Activated gamma-delta T cell (primary cell): ENCODE data around the gene CSMD2.

ENCODE experiments used
- DNase-seq: peaks from one replicate; lab custom pipeline; 2025; lab: John Stamatoyannopoulos, UW

CSMD2 gene

DNA sequence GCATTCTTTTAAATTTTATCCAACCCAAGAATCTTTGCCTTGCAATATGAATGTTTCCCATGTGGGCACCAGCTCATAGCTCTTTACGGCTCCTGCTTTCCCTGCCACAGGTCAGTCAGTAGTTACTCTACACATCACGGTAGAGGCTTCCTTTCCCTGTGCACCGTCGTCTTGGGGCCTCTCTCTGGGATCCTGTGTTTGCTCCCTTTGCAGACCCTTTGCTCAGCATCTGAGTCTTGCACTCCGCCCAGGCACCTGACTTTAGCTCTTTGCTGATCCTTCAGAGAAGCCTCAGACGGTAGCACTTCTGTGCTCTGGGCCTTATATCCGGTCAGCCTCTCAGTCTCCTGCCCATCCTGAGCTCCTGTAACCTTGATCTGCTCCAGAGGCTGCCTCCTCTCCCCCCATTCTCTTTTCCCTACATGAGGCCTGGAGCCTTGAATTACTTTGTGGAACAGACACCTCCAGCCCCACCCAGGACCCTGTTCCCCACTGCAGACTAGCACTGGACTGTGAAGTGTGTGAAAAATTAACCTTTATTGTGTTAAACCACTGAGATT, 484.7 kb downstream of the CSMD2 start:
- DNase-seq, result no peak

DNA sequence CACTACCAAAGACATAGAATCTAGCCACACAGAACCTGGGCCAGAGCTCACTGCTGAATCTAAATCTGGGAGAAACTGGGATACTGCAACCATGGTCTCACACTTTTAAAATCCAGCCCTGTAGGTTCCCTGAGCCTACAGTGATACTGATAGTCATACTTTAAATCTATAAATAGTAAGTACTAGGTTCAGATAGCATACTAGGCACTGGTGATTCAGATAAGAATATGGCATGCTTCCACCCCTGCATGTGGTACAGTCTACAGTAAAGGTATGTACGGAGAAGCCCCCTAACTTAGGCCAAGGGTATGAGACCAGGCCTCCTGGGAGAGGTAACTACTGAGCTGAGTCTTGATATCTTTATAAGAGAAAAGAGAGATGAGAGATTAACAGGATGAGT, 494.5 kb downstream of the CSMD2 start:
- no peak for DNase-seq

DNA sequence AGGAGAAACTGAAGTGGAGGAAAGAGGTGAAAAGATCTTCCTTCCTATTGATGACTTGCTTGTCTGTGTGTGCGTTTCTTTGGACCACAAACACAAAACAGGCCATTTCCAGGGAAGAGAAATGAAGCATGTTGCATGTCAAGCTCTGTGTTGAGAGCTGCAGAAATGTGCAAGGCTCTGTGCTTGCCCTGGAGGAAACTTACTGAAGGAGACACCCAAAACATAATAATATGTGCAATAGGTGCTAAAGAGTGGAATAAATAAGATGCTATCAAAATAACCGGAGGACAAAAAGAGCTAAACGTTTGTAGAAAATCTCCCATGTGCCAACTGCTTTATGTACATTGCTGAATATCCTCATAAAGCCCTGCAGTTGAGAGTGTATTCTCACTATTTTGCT, 496.3 kb downstream of the CSMD2 start:
- no peak for DNase-seq

DNA sequence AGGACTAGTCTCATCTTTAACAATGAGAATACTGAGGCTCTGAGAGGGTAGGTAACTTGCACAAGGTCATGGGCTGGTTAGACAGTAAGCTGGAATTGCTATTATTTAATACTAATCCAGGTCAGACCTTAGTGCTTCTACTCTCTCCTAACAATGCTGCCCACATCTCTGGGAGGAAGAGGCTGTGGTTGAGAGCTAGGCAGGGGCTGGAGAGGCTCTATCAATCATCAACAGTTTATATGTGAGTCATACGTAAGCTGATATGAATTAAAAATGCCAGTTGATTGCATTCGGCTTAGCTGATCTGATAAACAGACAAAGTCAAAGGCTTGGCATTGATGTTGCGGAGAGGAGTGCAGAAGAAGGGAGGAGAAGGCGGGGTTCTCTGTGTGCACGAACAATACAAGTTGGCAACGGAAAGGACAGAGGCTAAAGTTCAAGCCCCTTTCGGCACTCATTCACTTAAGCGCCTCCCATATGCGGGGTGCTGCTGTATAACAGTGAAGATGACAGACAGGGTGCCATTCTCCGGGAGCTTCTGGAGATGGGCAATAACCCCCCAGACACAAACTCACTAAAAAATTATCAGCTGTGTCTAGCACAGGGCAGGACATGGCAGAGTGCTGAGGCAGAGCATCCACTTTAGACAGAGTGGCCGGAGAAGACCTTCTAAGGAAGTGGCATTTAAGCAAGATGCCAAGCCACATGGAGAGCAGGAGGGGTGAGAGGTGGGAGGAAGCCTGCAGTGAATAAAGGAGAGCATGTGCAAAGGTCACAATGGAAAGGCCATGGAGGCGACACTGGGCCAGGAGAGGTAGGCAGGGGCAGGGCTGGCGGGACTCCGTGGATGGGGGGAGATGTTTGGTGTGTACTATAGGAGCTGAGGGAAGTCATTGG, 497.4 kb downstream of the CSMD2 start:
- DNase-seq, result no peak

DNA sequence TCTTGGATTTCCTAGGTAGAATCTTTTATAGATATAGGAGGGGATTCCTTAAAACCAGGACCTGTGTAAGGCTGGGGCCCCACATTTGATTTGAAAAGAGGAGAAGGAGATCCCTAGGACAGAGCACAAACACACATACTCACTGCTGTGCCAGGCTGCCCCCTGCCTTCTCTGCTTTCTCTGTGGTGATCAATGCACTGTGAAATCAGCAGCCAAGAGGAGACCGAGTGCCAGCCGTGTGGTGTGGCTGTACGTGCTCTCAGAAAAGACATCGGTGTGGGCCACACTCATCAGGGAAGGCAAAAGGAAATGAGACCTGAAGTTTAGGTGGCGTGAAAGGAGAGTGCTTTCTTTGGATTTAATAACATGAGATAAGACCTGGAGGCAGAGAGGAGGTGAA, 498.4 kb downstream of the CSMD2 start:
- no peak for DNase-seq

DNA sequence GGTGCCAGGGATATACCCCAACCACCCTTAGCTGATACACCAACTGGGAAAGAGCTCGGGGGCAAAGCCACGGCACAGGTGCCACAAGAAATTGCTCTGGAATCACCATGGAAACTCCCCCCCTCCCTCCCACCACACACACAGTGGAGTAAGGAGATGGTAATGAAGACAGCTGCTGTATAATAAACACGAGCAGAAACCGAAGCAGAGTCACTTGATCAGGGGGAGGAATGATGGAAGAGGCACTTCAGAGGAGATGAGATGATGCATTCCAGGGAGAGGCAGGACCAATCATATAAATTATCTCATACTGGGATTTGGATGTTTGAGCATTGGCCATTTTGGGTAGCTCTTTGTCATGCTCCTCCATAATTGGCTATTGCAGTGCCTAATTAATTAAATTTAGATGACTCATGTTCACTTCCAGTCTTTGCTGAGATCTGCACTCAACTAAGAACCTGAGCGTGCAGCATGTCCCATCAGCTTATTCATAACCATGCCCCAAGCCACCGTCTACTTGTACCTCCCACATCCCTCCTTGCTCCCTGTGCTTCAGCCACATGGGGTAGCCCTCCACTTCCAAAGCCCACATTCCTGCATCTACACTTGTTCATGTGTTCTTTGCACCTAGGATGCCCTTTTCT, 503.1 kb downstream of the CSMD2 start:
- DNase-seq, result no peak

GRCh38 chr1:33660956-33661355, 504.1 kb downstream of the CSMD2 start:
- DNase-seq, result no peak

GRCh38 chr1:33660244-33660643, 504.8 kb downstream of the CSMD2 start:
- no peak for DNase-seq

DNA sequence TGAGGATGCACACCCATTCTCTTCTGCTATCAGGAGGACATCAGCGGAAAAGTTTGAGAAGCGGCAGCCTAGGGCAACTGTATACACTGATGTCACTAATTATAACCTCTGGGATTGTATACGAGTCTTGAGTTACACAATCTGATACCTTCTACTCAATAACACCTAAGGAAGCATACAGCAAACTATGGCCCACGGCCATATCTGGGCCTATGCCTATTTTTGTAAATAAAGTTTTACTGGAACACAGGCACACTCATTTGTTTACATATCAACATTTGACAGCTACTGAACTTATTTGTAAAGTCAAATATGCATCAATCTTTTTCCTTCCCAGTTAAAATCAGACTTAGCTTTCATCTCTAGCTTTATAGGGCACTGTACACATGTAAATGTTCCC, 505.4 kb downstream of the CSMD2 start:
- DNase-seq, result no peak

DNA sequence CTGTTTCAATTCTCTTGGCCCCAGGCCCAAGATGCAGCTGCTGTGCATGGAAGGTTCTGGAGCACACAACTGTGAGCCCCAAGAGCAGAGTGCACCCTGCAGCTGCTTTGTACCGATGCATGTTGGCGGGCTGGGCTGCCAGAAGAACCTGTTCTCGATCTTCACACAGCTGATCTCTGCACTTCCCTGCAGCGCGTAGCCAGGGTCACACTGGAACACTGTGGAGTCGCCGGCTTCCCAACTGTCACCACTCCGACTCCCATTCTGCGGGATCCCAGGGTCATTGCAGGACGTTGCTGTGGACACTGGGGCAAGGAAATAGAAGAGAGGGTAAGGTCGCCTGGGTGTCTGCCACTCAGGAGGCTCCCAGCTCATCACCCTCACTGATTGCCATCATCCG, 507.2 kb downstream of the CSMD2 start:
- no peak for DNase-seq

GRCh38 chr1:33656467-33657005, 508.5 kb downstream of the CSMD2 start:
- DNase-seq, result no peak

- no peak for DNase-seq
Observed at GRCh38 chr1:33655496-33655895, 509.5 kb downstream of the CSMD2 start.

- DNase-seq, result no peak
Observed at GRCh38 chr1:33654267-33654834, 510.7 kb downstream of the CSMD2 start.

- DNase-seq, result no peak
Observed at GRCh38 chr1:33653226-33653625, 511.8 kb downstream of the CSMD2 start.

DNA sequence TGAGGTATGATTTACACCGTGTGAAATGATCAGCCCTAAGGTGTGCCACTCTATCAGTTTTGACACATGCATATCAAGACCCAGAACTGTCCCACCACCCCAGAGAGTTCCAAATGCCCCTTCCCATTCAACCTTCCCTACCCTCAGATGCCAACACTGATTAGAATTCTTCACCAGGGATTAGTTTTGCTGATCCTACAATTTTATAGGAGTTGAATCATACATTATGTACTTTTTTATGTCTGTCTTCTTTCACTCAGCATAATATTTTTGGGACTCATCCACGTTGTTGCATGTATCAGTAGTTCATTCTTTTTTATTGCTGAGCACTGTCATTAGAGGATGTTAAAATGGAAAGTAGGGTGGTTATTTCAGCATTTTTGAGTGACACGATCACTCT, 514.3 kb downstream of the CSMD2 start:
- no peak for DNase-seq

DNA sequence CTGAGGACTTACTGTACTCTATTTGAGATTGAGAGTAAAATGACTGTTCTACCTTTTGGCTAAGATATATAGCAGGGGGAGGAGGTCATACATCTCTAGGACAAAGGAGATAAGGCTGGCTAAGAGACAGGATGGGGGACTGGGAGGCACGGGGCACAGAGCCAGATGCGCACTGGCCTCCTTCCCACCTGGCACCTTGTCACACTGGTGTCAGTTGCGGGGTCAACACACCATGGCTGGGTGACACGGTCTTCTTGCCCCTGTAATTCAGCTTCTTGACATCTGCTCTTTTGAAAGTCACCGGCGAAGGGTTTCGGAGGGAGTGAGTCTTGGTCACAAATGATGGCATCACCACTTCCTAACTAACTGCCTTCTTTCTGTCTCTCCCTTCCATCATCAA, 515.3 kb downstream of the CSMD2 start:
- DNase-seq, result no peak

DNA sequence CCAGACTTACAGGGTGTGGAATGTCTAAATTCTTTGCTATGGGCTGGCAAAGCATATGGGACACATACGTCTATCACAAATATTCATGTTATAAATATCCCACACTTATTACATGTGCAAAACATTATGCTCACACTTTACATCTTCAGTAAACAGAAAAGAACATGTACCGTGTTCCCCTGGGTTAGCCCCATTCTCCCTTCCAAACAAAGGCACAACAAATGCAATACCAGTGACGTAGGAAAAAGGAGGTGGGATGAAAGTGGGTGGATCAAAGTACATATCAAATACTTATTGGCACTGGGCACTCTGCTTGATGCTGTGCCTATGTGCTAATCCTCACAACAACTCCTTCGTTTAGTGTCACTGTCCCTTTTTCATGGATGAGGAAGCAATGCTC, 521.8 kb downstream of the CSMD2 start:
- no peak for DNase-seq

DNA sequence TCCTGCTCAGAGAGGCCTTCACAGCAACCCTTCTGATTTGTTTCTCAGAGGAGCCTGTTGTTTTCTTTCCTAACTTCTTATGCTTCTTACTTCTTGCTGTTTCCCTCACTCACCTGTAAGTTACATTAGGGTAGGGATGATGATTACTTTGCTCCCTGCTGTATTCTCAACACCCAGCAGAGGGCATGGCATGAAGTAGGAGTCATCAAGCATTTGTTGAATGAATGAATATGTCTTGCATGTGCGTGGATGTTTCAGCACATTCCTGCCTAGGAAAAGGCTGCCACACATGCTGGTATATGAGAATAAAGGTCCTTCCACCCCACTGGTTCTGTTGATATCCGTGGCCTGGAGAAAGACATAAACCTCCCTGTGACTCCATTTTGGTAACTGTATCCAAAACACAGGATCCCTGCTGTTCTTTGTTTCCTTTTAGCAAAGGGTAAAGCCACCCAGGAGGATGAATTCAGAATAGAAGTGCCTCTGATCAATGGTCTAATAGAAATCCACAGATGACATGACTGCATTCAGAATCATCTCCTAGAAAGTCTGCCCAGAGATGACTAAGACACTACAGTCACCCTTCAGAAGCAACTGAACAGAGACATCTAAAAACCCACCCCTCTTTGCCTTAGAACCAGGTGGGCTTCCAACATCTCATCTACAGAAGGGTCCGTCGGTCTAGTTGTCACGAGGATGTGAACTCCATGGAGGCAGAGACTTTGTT, 523.8 kb downstream of the CSMD2 start:
- DNase-seq, result no peak

DNA sequence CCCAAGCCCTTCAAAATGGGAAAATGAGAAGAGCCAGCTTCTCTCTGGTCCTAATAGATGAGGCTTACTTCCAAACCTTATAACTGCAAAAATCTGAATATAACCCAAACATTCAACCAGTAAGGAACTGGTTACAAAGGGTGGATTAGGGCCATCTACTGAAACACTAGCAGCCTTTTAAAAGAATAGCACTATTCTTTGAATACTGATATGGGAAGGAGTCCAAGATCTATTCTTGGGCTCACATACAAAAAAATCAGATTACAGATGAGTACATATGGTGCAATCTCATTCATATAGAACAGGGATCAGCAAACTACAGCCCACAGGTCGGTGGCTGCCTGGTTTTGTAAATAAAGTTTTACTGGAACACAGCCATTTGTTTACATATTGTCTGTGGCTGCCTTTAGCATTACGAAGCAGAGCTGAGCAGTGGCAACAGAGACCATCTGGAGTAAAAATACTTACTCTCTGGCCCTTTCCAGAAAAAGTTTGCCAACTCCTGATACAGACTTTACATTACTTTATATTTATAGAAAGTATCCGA, 524.8 kb downstream of the CSMD2 start:
- DNase-seq, result no peak

DNA sequence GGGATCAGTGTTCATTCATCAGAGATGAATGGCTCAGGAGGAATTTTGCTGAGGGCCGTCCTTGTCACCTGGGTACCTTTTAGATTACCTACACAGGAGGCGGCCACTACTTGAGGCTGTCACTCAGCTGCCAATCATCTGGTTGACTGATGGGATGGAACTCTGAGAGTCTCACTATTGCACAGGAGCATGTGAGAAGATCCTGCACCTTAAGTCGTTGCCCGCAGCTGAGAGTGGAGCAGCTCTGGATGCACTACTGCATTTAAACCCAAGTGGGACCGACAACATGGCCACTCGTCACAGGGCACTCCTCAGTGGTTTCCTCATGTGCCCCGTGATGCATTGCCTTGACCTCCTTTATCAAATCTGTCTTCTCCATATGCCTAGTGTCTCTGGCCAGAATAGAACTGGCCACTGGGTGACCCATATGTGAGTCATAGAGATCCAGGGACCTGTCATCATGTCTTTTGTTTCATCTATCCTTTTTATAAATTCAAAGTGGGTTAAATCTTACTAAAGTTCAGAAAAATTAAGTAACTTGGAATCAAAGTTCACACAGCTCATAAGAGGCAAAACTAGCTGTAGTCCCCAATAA, 527.1 kb downstream of the CSMD2 start:
- DNase-seq, result no peak

GRCh38 chr1:33636209-33636608, 528.8 kb downstream of the CSMD2 start:
- DNase-seq, result no peak
